Stimulated activated naive CD8-positive, alpha-beta T cell treated with anti-CD3 and anti-CD28 coated beads, Interleukin-15, Interleukin-2, amounts not matched to agents 100 ng/mL and 50 ng/mL, for 24 hours (primary cell): ENCODE results near the gene SLC38A8.
A peak's percentile ranks its signal among the peaks of the same experiment; 100 is the strongest.

Experiments used
- H3K27ac Mint-ChIP-seq: one replicate; pipeline ENCODE4 v1.8.0; 2021; ENCODE audit warnings: mild to moderate bottlenecking, mixed read lengths
- H3K27me3 Mint-ChIP-seq: one replicate; pipeline ENCODE4 v1.8.0; 2021; ENCODE audit warnings: mixed read lengths
- H3K36me3 Mint-ChIP-seq: one replicate; pipeline ENCODE4 v1.8.0; 2021; ENCODE audit warnings: low read depth, mixed read lengths
- H3K4me1 Mint-ChIP-seq: one replicate; pipeline ENCODE4 v1.8.0; 2021; ENCODE audit warnings: low read depth, mixed read lengths
- H3K4me3 Mint-ChIP-seq: one replicate; pipeline ENCODE4 v1.8.0; 2021; ENCODE audit warnings: mild to moderate bottlenecking, mixed read lengths
- H3K9me3 Mint-ChIP-seq: one replicate; pipeline ENCODE4 v1.8.0; 2021; ENCODE audit warnings: mixed read lengths

The SLC38A8 gene

GRCh38 chr16:84034516-84034915 is 8.1 kb downstream of the SLC38A8 start:
- Mint-ChIP-seq H3K4me1 (peaks cover 12% of the 10 kb centered on the region), H3K27me3 (peaks cover 21% of the 10 kb centered on the region), H3K27ac (no peak overlapping the region), H3K4me3 (no peak overlapping the region), H3K36me3 (no peaks in the 10 kb centered on the region), H3K9me3 (peaks cover 4% of the 10 kb centered on the region)

- H3K27ac Mint-ChIP-seq: no peak overlapping the region
- H3K36me3 Mint-ChIP-seq: no peaks in the 10 kb centered on the region
- H3K9me3 Mint-ChIP-seq: peaks cover 4% of the 10 kb centered on the region
- no peak overlapping the region for H3K4me3 Mint-ChIP-seq
- H3K4me1 Mint-ChIP-seq: peaks cover 20% of the 10 kb centered on the region
- H3K27me3 Mint-ChIP-seq: peaks cover 15% of the 10 kb centered on the region
These were observed 9.1 kb downstream of the SLC38A8 start for GRCh38 chr16:84033251-84034195.

DNA sequence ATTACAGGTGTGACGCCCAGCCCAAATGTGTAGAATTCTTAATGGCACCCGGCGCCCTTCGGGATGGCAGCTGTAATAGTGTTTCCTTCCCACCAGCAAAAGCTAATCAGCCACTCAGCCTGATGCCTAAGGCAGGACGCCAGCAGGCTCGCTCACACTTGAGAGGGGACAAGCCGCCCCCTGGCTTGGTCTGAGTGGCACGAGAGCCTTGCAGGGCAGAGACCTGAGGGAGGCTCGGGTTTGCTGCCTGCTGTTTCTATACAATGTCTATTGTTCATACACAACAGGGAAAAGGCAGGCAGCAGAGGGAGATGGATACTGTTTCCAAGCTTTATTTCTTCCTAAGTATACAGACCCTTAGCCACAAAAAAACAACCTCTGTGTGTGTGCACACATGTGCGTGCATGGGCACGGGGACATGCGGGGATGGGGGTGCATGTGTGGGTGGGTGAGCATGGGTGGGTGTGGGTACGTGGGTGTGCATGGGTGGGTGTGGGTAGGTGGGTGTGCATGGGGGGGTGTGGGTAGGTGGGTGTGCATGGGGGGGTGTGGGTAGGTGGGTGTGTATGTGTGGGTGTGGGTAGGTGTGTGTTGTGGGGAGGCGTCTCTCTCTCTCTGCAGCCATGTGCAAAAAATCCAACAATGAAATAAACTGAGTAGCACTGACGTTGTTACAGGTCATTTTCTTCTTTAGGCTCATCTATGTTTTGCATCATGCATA is 10.0 kb downstream of the SLC38A8 start:
- Mint-ChIP-seq H3K27ac (no peak overlapping the region), H3K4me1 (peaks cover 24% of the 10 kb centered on the region), H3K36me3 (no peaks in the 10 kb centered on the region), H3K4me3 (no peak overlapping the region), H3K9me3 (peaks cover 4% of the 10 kb centered on the region), H3K27me3 (peaks cover 19% of the 10 kb centered on the region)

- Mint-ChIP-seq H3K27me3 (peaks cover 22% of the 10 kb centered on the region), H3K27ac (no peak overlapping the region), H3K9me3 (peaks cover 4% of the 10 kb centered on the region), H3K4me1 (peaks cover 24% of the 10 kb centered on the region), H3K4me3 (no peak overlapping the region), H3K36me3 (no peaks in the 10 kb centered on the region)
These were observed 11.0 kb downstream of the SLC38A8 start for GRCh38 chr16:84031556-84031955.

DNA sequence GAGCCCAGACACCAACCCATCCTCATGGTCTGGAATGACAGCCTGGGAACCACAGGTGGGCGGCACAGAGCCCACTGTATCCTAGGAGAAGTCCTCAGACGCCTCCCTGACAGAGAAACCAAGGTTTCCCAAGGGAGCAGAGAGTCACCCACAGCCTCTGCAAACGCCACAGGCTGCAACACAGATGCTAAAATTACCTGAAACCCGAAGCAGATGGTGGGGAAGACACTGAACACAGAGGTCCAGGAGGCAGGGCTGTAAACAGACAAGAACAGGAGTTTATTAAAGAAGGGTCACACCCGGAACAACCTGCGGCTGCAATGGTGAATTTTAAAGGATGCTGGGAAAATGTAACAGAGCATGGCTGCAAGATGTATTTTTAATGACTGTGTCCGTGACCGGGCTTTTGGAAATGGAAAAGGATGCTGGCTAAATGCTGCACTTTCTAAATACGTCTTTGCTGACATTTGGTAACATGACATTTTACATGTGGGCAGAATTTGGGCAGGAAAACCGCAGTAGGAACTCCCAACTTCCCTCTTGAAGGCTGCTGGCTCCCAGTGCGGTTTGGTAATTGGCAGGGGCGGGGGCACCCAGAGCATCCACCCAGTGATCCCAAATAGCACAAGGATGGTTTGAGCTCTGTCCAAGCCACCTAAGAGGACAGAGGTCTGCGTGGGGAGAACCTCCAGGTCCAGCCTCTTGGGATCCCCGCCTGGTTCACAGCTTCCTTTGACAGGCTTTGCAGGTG is 13.1 kb downstream of the SLC38A8 start:
- Mint-ChIP-seq H3K9me3 (peaks cover 4% of the 10 kb centered on the region), H3K4me3 (peak overlapping the region; percentile 50), H3K27me3 (peaks cover 28% of the 10 kb centered on the region), H3K36me3 (no peaks in the 10 kb centered on the region), H3K27ac (peak overlapping the region; percentile 80), H3K4me1 (peaks cover 24% of the 10 kb centered on the region)

- H3K9me3 Mint-ChIP-seq: peaks cover 4% of the 10 kb centered on the region
- no peaks in the 10 kb centered on the region for H3K36me3 Mint-ChIP-seq
- peaks cover 35% of the 10 kb centered on the region for H3K27me3 Mint-ChIP-seq
- H3K4me3 Mint-ChIP-seq: no peak overlapping the region
- peaks cover 24% of the 10 kb centered on the region for H3K4me1 Mint-ChIP-seq
- no peak overlapping the region for H3K27ac Mint-ChIP-seq
These were observed 15.0 kb downstream of the SLC38A8 start for GRCh38 chr16:84027625-84028024.

GRCh38 chr16:84026606-84027005 is 16.0 kb downstream of the SLC38A8 start:
- H3K4me1 Mint-ChIP-seq: peaks cover 24% of the 10 kb centered on the region
- peaks cover 4% of the 10 kb centered on the region for H3K9me3 Mint-ChIP-seq
- H3K27me3 Mint-ChIP-seq: peaks cover 38% of the 10 kb centered on the region
- H3K27ac Mint-ChIP-seq: no peak overlapping the region
- H3K4me3 Mint-ChIP-seq: no peak overlapping the region
- H3K36me3 Mint-ChIP-seq: no peaks in the 10 kb centered on the region

- Mint-ChIP-seq H3K9me3 (peaks cover 7% of the 10 kb centered on the region), H3K4me1 (peaks cover 16% of the 10 kb centered on the region), H3K36me3 (peaks cover 4% of the 10 kb centered on the region), H3K4me3 (no peak overlapping the region), H3K27me3 (peaks cover 29% of the 10 kb centered on the region), H3K27ac (no peak overlapping the region)
These were observed 17.7 kb downstream of the SLC38A8 start for GRCh38 chr16:84024854-84025253.

DNA sequence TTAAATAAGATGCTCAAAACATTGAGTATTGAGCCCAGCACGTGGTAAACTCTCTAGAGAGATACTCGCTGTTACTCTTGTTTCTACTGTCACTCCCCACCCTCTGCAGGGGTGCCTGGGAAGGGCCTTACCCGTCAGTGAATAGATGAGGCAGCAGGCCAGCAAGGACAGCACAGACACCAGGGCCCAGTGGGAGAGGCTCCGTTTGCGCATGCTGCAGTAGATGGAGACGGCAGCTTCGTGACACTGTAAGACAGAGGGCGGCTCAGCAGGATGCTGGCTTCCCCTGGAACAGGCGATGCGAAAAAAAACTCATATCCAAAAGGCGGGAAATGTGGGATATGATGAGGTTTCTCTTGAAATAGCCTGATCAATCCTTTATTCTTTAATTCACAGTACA is 20.0 kb downstream of the SLC38A8 start:
- Mint-ChIP-seq H3K4me3 (no peak overlapping the region), H3K27ac (no peak overlapping the region), H3K4me1 (peaks cover under 1% of the 10 kb centered on the region), H3K36me3 (peaks cover 4% of the 10 kb centered on the region), H3K9me3 (peaks cover 12% of the 10 kb centered on the region), H3K27me3 (peaks cover 23% of the 10 kb centered on the region)

DNA sequence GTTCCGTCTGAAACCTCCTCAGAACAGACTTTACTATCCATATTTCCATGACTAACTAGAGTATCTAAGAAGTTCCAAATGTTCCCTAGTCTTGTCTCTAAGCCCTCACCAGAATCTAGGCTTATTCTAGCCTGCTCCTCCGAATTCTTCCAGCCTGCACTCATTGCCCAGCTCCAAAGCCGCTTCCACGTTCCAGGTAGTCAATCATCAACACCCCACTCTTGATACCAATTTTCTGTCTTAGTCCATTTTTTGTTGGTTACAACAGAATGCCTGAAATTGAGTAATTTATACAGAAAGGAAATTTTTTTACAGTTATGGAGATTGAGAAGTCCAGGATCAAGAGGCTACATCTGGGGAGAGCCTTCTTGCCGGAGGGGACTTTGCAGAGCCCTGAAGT is 21.1 kb downstream of the SLC38A8 start:
- Mint-ChIP-seq H3K36me3 (peaks cover 4% of the 10 kb centered on the region), H3K4me1 (no peaks in the 10 kb centered on the region), H3K27me3 (peaks cover 20% of the 10 kb centered on the region), H3K9me3 (peaks cover 12% of the 10 kb centered on the region), H3K27ac (no peak overlapping the region), H3K4me3 (no peak overlapping the region)

- Mint-ChIP-seq H3K4me3 (no peak overlapping the region), H3K27me3 (peaks cover 14% of the 10 kb centered on the region), H3K27ac (no peak overlapping the region), H3K36me3 (peaks cover 4% of the 10 kb centered on the region), H3K4me1 (no peaks in the 10 kb centered on the region), H3K9me3 (peaks cover 12% of the 10 kb centered on the region)
These were observed 22.2 kb downstream of the SLC38A8 start for GRCh38 chr16:84020353-84020752.

DNA sequence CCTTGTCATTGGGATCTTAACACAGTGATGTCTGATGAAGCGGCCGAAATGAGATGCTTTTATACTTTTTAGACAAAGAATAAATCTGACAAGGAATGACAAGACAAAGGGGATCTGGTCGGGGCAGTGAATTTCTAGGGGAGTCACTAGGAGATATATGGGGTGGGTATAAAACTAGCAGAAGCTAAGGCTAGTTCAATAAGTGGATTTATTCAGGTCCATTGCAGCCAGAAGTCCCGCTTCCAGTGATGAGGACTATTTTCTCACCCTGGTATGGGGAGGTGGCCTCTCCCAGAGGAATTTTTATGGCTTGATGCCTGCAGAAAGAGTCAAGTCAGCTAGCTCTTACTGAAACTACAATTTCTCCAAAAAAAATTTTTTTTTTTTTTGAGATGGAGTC is 23.9 kb downstream of the SLC38A8 start:
- Mint-ChIP-seq H3K9me3 (peaks cover 12% of the 10 kb centered on the region), H3K36me3 (peaks cover 4% of the 10 kb centered on the region), H3K27ac (no peak overlapping the region), H3K4me3 (no peak overlapping the region), H3K4me1 (peaks cover 6% of the 10 kb centered on the region), H3K27me3 (peaks cover 14% of the 10 kb centered on the region)

DNA sequence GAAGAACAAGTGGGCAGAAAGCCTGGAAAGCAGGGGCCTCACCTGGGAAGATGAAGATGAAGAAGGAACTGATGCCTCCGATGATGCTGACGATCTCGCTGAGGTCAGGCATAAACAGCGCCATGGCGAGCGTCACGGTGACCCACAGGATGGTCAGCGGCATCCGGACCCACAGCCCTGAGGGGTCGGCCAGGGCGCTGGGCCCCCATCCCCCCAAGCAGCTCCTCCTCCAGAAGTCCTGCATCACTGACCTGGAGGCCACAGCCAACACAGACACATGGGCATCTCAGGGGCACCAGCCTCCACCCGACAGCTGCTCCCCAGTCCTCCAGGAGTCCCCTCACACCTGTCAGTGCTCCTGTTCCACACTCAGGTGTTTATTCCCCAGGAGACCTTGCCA is 26.1 kb downstream of the SLC38A8 start:
- H3K27me3 Mint-ChIP-seq: peaks cover 3% of the 10 kb centered on the region
- no peak overlapping the region for H3K27ac Mint-ChIP-seq
- H3K4me3 Mint-ChIP-seq: no peak overlapping the region
- peaks cover 6% of the 10 kb centered on the region for H3K4me1 Mint-ChIP-seq
- H3K9me3 Mint-ChIP-seq: peaks cover 11% of the 10 kb centered on the region
- peaks cover 4% of the 10 kb centered on the region for H3K36me3 Mint-ChIP-seq

DNA sequence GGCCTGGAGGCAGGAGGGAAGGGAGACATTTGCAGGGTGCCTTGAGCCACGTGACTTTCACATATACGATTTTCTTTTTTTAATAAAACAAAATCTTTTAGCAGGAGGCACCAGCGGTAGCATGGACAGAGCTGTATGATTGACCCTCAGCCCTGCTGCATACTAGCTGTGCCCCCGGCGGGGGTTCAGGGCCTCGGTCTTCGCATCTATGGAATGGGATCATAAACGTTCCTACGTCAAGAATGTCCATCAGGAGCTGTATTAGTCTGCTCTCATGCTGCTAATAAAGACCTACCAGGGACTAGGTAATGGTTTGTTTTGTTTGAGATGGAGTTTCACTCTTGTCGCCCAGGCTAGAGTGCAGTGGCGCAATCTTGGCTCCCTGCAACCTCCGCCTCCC is 27.2 kb downstream of the SLC38A8 start:
- Mint-ChIP-seq H3K27me3 (no peaks in the 10 kb centered on the region), H3K4me1 (peaks cover 6% of the 10 kb centered on the region), H3K4me3 (no peak overlapping the region), H3K27ac (no peak overlapping the region), H3K9me3 (peaks cover 5% of the 10 kb centered on the region), H3K36me3 (no peaks in the 10 kb centered on the region)
